ENCODE data around the gene MYOZ2. TPM values are rescaled to one million over a fixed set of nuclear protein-coding genes. Genes with fewer than 3 reads are reported as not detected.

Gene MYOZ2
- total RNA-seq, 1 donor = 0.43 TPM

DNA sequence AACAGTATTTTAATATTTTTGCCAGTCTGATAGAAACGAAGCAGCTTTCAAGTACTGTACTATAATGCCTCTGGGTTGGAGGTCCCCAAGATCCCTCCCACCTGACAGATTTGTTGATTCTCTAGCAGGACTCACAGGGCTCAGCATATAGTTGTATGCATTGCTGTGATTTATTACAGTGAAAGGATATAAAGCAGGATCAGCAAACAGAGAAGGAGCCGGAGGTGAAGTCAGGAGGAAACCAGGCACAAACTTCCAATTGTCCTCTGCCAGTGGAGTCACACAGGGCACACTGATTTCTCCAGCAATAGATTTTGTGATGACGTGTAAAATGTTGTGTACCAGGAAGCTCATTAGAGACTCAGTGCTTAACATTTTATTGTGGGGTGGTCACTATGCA is 95.9 kb downstream of the MYOZ2 start:
- no peak for DNase-seq (ENCODE audit: low read depth)
- TF ChIP-seq, protein P1, sequence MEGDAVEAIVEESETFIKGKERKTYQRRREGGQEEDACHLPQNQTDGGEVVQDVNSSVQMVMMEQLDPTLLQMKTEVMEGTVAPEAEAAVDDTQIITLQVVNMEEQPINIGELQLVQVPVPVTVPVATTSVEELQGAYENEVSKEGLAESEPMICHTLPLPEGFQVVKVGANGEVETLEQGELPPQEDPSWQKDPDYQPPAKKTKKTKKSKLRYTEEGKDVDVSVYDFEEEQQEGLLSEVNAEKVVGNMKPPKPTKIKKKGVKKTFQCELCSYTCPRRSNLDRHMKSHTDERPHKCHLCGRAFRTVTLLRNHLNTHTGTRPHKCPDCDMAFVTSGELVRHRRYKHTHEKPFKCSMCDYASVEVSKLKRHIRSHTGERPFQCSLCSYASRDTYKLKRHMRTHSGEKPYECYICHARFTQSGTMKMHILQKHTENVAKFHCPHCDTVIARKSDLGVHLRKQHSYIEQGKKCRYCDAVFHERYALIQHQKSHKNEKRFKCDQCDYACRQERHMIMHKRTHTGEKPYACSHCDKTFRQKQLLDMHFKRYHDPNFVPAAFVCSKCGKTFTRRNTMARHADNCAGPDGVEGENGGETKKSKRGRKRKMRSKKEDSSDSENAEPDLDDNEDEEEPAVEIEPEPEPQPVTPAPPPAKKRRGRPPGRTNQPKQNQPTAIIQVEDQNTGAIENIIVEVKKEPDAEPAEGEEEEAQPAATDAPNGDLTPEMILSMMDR (IDR thresholded peaks at IDR 0.05; ENCODE audit: insufficient read depth, low read depth, low read length) = no peak
- H3K4me3 ChIP-seq (ENCODE audit: low read depth, low read length) = no peak overlapping the region

DNA sequence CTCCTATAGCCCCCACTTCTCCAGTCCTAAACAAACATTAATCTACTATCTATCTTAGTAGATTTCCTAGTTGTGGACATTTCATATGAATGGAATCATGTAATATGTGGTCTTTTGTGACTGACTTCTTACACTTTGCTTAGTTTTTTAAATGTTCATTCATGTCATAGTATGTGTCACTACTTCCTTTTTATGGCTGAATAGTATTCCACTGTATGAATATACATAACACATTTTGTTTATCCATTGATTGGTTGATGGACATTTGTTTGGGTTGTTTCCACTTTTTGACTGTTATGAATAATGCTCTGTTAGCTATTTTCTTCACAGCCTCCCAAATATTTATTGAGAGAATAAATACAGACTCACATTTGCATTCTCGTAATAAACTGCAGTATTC is 96.7 kb downstream of the MYOZ2 start:
- no peak overlapping the region for H3K4me3 ChIP-seq (ENCODE audit: low read depth, low read length)
- DNase-seq (ENCODE audit: low read depth) = no peak
- TF ChIP-seq, protein P1 (IDR thresholded peaks at IDR 0.05; ENCODE audit: insufficient read depth, low read depth, low read length) = no peak

DNA sequence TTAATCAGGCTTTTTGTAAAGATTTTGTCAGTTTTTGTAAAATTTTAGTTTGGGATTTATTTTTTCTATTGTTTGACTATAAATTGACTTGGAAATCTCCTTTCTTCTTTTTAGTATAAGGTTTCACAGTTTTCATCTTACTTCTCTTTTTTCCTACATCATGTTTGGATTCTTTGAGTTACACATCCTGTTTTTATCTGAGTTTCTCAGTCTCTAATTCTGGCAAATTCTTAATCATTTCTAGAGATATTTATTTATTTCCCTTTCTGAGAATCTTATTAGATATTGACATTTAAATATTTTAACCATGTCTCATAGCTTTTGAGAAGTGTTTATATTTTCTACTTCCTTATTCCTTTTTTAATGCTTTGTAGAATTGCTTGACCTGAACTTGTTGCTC is 97.6 kb downstream of the MYOZ2 start:
- no peak for DNase-seq (ENCODE audit: low read depth)
- no peak overlapping the region for H3K4me3 ChIP-seq (ENCODE audit: low read depth, low read length)
- TF ChIP-seq, protein P1 (IDR thresholded peaks at IDR 0.05; ENCODE audit: insufficient read depth, low read depth, low read length) = no peak

DNA sequence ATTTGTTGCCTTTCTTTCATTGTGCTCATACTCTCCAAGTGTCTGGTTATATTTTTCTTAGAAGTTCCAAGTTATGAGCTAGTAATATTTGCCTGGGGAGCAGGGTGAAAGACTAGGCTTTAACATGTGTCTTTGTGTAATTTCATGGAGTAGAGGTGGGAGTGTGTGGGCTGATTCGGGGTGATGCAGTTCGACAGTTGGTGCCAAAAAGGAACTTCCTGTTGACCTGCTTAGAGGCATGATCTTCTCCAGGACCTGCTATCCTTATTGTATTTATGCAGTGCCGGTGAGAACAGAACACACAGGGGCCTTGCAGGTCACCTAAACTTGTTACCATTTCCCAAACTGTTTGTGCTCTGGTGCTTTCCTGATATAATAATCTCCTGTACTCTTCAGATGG is 98.1 kb downstream of the MYOZ2 start:
- peak; percentile 42 for DNase-seq (ENCODE audit: low read depth)
- no peak overlapping the region for H3K4me3 ChIP-seq (ENCODE audit: low read depth, low read length)
- TF ChIP-seq, protein P1 (IDR thresholded peaks at IDR 0.05; ENCODE audit: insufficient read depth, low read depth, low read length) = no peak

DNA sequence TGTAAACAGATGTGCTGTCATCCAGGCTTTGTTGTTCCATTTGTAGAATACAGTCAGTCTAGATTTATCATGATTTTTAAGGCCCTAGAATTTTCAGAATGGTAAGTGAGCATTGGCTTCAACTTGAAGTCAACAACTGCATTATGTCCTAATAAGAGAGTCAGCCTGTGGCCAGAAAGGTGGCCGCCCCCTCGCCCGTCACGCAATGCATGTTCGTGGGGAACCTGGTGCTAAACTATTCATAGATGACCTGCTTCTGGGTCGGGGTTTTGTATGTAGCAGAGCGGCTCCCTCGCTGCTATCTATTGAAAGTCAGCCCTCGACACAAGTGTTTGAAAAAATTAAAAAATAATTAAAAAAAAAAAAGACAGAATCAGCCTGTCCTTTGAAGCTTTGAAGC is 101.6 kb downstream of the MYOZ2 start:
- no peak for DNase-seq (ENCODE audit: low read depth)
- H3K4me3 ChIP-seq (ENCODE audit: low read depth, low read length) = no peak overlapping the region
- TF ChIP-seq, protein P1 (IDR thresholded peaks at IDR 0.05; ENCODE audit: insufficient read depth, low read depth, low read length) = no peak

Other genes starting within 250 kb of the MYOZ2 start
- gene SYNPO2, start 247.0 kb upstream of the MYOZ2 start, total RNA-seq = 139 and 194 TPM in 2 replicates
- 72.2 and 148 TPM in 2 replicates for gene USP53, start 76.9 kb downstream of the MYOZ2 start, total RNA-seq
- not detected in 2 replicates for gene FABP2, start 186.3 kb downstream of the MYOZ2 start, total RNA-seq

Measured in fibroblast of villous mesenchyme (primary cell).